Neuron (in vitro differentiated cells): Measurements from ENCODE around the gene SPOCK1.

Experiments
- H2AFZ ChIP-seq: one replicate; pipeline ENCODE4 v1.6.1; 2013; ENCODE audit warnings: low read depth, mild to moderate bottlenecking, inconsistent platforms, low read length, moderate library complexity
- H3K27me3 ChIP-seq: one replicate; pipeline ENCODE4 v1.6.1; 2013; ENCODE audit warnings: low read length; ENCODE audit not compliant: insufficient read depth
- H3K36me3 ChIP-seq: one replicate; pipeline ENCODE4 v1.6.1; 2013; ENCODE audit warnings: low read length; ENCODE audit not compliant: insufficient read depth
- H3K4me1 ChIP-seq: one replicate; pipeline ENCODE4 v1.6.1; 2013; ENCODE audit warnings: low read length; ENCODE audit not compliant: insufficient read depth
- H3K4me3 ChIP-seq: 2 replicates; pipeline ENCODE4 v1.5.1; 2013; ENCODE audit warnings: mild to moderate bottlenecking, low read length, moderate library complexity
- H3K9me3 ChIP-seq: one replicate; pipeline ENCODE4 v1.6.1; 2013; ENCODE audit warnings: low read length

Gene SPOCK1

GRCh38 chr5:137231540-137231939 lies 267.6 kb downstream of the SPOCK1 start:
- no peaks in the 10 kb centered on the region for H3K36me3 ChIP-seq
- H3K4me1 ChIP-seq, result no peaks in the 10 kb centered on the region

GRCh38 chr5:137228816-137229215 lies 270.3 kb downstream of the SPOCK1 start:
- Histone ChIP-seq H3K27me3 (no peaks in the 10 kb centered on the region), H3K4me3 (no peak overlapping the region), H3K36me3 (no peaks in the 10 kb centered on the region), H2AFZ (no peak overlapping the region), H3K9me3 (no peaks in the 10 kb centered on the region), H3K4me1 (no peaks in the 10 kb centered on the region)

More at GRCh38 chr5:137231540-137231939, 267.6 kb downstream of the SPOCK1 start:
- Histone ChIP-seq H3K27me3 (no peaks in the 10 kb centered on the region), H2AFZ (no peak overlapping the region), H3K9me3 (no peaks in the 10 kb centered on the region), H3K4me3 (no peak overlapping the region)

GRCh38 chr5:137226081-137226480 lies 273.0 kb downstream of the SPOCK1 start:
- H3K36me3 ChIP-seq, result no peaks in the 10 kb centered on the region
- H3K4me3 ChIP-seq, result no peak overlapping the region
- H3K4me1 ChIP-seq, result no peaks in the 10 kb centered on the region
- no peak overlapping the region for H2AFZ ChIP-seq
- H3K9me3 ChIP-seq, result no peaks in the 10 kb centered on the region
- H3K27me3 ChIP-seq, result no peaks in the 10 kb centered on the region

GRCh38 chr5:137223324-137224295 lies 275.5 kb downstream of the SPOCK1 start:
- Histone ChIP-seq H3K27me3 (no peaks in the 10 kb centered on the region), H3K4me1 (no peaks in the 10 kb centered on the region), H2AFZ (no peak overlapping the region), H3K4me3 (no peak overlapping the region), H3K36me3 (no peaks in the 10 kb centered on the region), H3K9me3 (no peaks in the 10 kb centered on the region)

- no peaks in the 10 kb centered on the region for H3K4me1 ChIP-seq
- no peak overlapping the region for H3K4me3 ChIP-seq
- no peak overlapping the region for H2AFZ ChIP-seq
- H3K27me3 ChIP-seq, result no peaks in the 10 kb centered on the region
- H3K9me3 ChIP-seq, result no peaks in the 10 kb centered on the region
- no peaks in the 10 kb centered on the region for H3K36me3 ChIP-seq
Observed at GRCh38 chr5:137221943-137222342, 277.2 kb downstream of the SPOCK1 start.

GRCh38 chr5:137220523-137220927 lies 278.6 kb downstream of the SPOCK1 start:
- Histone ChIP-seq H3K4me1 (no peaks in the 10 kb centered on the region), H3K27me3 (no peaks in the 10 kb centered on the region), H3K36me3 (no peaks in the 10 kb centered on the region), H2AFZ (no peak overlapping the region), H3K9me3 (no peaks in the 10 kb centered on the region), H3K4me3 (no peak overlapping the region)

- no peaks in the 10 kb centered on the region for H3K9me3 ChIP-seq
- H3K4me3 ChIP-seq, result no peak overlapping the region
- no peaks in the 10 kb centered on the region for H3K27me3 ChIP-seq
- no peak overlapping the region for H2AFZ ChIP-seq
- H3K4me1 ChIP-seq, result no peaks in the 10 kb centered on the region
- no peaks in the 10 kb centered on the region for H3K36me3 ChIP-seq
Observed at GRCh38 chr5:137218896-137219295, 280.2 kb downstream of the SPOCK1 start.

GRCh38 chr5:137218471-137218870 lies 280.7 kb downstream of the SPOCK1 start:
- H3K4me1 ChIP-seq, result no peaks in the 10 kb centered on the region
- no peaks in the 10 kb centered on the region for H3K9me3 ChIP-seq
- no peak overlapping the region for H2AFZ ChIP-seq
- H3K27me3 ChIP-seq, result no peaks in the 10 kb centered on the region
- no peaks in the 10 kb centered on the region for H3K36me3 ChIP-seq
- H3K4me3 ChIP-seq, result no peak overlapping the region

- peaks cover 2% of the 10 kb centered on the region for H3K4me1 ChIP-seq
- no peak overlapping the region for H3K4me3 ChIP-seq
- no peaks in the 10 kb centered on the region for H3K27me3 ChIP-seq
- H3K9me3 ChIP-seq, result no peaks in the 10 kb centered on the region
- H3K36me3 ChIP-seq, result no peaks in the 10 kb centered on the region
- no peak overlapping the region for H2AFZ ChIP-seq
Observed at GRCh38 chr5:137217599-137218200, 281.4 kb downstream of the SPOCK1 start.

GRCh38 chr5:137216976-137217598 lies 282.0 kb downstream of the SPOCK1 start:
- H3K4me1 ChIP-seq, result peaks cover 7% of the 10 kb centered on the region
- H2AFZ ChIP-seq, result no peak overlapping the region
- no peaks in the 10 kb centered on the region for H3K9me3 ChIP-seq
- no peak overlapping the region for H3K4me3 ChIP-seq
- no peaks in the 10 kb centered on the region for H3K27me3 ChIP-seq
- H3K36me3 ChIP-seq, result no peaks in the 10 kb centered on the region

GRCh38 chr5:137215780-137216179 lies 283.3 kb downstream of the SPOCK1 start:
- H3K9me3 ChIP-seq, result no peaks in the 10 kb centered on the region
- no peaks in the 10 kb centered on the region for H3K36me3 ChIP-seq
- H3K4me3 ChIP-seq, result no peak overlapping the region
- H2AFZ ChIP-seq, result no peak overlapping the region
- H3K27me3 ChIP-seq, result no peaks in the 10 kb centered on the region
- peaks cover 7% of the 10 kb centered on the region for H3K4me1 ChIP-seq

- no peak overlapping the region for H2AFZ ChIP-seq
- H3K4me1 ChIP-seq, result peaks cover 7% of the 10 kb centered on the region
- H3K9me3 ChIP-seq, result no peaks in the 10 kb centered on the region
- H3K27me3 ChIP-seq, result no peaks in the 10 kb centered on the region
- no peaks in the 10 kb centered on the region for H3K36me3 ChIP-seq
- no peak overlapping the region for H3K4me3 ChIP-seq
Observed at GRCh38 chr5:137215261-137215660, 283.9 kb downstream of the SPOCK1 start.
